HG02678 (cell line): ENCODE results near the gene EVC.

ENCODE experiments used
- ATAC-seq: cut with Tn5 transposase; IDR thresholded peaks from one replicate; pipeline ENCODE4 v1.9.1; 2021; ENCODE audit warnings: mild to moderate bottlenecking, moderate library complexity; ENCODE audit not compliant: unreplicated experiment

The EVC gene

DNA sequence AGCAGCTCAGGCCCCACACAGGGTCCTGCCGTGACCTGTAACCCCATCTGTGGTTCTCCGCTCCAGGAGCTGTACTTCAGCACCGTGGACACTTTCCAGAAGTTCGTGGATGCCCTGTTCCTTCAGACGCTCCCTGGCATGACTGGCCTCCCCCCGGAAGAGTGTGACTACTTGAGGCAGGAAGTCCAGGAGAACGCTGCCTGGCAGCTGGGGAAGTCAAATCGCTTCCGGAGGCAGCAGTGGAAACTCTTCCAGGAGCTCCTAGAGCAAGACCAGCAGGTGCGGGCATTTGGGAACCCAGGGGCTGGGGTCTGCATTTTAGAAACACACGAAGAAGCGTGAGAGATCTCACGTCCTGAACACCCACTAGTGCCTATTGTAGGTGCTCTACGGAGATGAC, 72.5 kb downstream of the EVC start:
- no peak for ATAC-seq

DNA sequence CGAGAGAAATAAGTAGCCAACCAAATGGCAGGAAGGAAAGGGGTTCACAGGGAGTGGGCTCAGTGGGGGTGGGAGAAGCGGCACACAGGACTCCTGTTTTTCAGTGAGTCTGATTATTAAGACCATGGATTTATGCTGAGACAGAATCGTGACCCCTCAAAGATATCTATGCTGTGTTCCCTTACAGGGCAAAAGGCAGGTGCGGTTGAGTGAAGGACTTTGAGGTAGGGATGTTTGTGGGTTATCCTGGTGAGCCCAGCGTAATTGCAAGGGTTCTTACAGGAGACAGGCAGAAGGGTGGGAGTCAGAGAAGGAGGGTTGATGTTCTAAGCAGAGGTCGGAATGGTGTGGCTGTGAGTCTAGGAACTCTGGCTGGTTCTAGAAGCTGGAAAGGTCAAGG, 73.0 kb downstream of the EVC start:
- no peak for ATAC-seq

DNA sequence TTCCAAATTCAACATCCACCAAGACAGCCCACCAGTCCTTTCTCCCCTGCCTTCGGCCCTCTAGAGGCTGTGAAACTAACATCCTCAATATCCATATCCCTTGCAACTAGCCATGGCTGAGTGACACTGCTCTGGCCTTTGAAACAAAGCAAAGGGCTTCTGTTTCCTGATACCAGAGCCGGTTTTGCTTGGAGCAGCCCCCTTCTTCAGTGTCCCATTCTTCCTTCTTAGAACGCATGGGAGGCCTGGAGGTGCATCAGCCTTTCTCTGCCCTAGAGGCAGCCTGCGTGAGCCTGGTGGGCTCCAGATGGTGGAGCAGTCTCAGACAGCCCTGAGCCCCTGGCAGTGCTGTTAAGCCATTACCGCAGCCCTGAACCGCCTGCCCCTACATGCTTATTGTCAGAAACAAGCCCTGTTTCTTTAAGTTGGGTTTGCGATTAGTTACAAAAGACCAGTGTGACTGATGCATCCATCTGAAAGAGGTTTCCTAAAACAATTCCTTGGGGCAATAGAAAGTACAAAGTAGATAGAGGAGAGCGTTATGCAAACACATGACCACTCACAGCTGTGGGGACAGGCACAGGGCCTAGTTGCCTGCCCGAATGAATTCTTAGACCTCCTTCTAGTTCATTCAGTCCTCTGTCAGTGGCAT, 74.1 kb downstream of the EVC start:
- no peak for ATAC-seq

DNA sequence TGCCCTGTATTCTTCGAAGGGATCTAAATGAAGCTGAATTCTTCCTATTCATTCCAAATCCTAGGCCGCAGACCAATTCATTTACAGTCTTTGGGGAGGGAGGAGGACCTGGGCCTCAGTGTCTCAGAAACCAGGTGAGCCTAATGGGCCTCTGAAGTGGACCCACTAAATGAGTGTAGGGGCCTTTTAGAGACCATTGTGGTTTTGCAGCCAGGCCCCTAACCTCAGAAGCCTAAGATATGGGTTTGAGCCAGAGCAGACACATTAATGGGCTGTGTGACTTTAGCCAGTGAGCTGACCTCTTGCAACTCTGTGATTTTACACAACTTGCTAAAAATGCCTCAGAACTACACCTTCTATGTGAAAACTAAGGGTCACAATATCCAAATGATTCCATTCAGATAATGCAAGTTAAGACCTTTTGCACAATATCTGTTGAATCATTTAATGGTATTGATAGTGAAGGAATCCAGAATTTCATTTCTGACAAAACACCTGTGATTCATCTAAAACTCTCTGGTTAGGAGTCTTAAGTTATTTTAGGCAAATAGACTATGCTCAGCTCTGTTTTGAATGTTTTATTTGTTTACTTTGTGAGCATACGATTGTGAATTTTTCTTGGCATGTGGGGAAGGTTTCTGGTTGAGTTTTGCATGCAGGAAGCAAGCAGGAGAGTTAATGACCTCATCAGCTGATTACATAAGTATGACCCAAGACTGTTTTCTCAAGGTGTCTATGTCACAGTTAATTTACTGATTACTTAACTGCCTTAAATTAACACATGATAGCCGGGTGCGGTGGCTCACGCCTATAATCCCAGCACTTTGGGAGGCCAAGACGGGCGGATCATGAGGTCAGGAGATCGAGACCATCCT, 75.0 kb downstream of the EVC start:
- ATAC-seq, result no peak

DNA sequence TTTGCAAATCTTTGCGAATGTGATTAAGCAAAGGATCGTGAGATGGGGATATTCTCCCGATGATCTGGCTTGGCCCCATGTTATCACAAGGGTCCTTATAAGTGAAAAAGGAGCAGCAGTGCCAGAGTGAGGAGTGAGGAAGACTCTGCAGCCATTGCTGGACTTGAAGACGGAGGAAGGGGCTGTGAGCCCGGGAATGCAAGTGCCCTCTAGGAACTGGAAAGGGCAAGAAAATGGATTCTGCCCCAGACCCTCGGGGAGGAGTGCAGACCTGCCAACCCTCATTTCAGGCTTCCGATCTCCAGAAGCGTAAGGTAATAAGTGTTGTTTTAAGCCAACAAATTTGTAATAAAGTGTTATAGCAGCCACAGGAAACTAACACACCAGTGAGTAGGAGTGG, 76.3 kb downstream of the EVC start:
- no peak for ATAC-seq

DNA sequence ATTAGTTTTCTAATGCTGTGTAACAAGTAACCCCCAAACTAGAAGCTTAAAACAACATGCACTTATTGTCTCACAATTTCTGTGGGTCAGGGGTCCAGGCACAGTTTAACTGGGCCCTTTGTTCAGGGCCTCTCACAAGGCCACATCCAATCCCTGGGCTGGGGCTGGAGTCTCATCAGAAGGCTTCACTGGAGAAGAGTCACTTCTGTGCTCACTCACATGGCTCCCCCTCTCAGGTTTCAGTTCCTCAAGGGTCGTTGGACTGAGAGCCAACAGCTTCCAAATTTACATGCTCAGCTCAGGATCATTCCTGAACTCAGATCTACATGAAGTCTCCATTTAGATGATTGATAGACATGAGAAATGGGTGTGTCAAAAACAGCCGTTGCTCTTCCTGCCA, 77.1 kb downstream of the EVC start:
- ATAC-seq, result no peak

DNA sequence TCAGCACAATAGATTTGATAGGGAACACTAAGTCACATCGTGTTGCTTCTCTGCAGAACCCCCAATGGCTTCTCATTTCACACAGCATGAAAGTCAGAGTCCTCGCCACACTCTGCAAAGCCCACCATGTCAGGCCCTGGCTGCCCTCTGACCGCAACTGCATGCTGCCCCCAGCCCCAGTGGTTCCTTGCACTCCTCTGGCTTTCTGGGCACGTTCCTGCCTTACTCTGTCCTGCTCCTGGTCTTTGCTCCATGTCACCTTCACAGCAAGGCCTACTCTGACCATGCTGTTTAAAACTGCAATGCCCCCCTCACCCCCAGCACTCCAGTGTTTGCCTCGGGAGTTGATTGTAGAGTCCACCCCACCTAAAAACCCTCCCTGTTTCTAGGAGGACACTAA, 78.1 kb downstream of the EVC start:
- ATAC-seq, result no peak

DNA sequence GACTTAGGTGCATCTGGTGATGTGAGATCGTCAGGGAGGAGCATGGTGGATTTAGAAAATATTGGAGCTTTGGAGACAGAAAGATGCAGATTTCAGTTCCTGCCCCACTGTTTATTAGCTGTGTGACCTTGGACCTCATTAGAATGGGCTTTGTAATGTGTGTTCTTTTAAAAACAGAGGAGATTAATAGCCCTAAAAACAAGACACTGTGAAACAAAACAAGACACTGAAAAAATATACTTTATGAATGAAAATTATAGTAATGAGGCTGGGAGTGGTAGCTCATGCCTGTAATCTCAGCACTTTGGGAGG, 79.5 kb downstream of the EVC start:
- ATAC-seq, result no peak

DNA sequence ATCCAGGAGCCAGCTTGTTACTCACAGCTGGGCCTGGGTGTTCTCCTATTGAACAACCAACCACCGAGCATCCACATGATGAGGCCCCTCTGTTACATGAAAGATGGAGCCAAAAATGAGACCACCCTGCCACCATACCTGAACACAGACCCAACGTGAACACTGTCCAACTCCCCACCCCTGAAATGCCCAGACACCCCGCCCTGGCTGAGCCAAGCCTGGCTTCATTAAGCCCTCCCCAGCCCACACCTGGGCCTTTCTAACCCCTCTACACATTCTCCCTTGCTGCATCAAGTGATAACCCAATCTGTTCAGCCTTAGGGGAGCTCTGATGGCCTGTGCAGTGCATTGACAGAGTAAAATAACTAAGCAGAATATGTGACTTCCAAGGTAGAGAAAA, 80.7 kb downstream of the EVC start:
- ATAC-seq, result no peak

DNA sequence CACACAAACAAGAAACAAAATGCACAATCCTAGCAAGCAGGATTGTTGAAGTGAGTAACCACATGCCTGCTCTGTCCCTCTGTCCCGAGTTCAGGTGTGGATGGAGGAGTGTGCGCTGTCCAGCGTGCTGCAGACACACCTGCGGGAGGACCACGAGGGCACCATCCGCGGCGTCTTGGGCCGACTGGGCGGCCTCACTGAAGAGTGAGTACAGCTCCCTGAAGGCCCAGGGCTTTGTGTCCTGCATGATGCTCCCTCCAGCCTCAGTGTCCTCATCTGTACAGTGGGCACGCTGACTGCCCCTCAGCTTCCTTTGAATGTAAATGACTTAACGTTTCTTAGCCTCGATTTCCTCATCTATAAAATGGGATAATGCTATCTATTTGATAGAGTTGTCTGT, 82.5 kb downstream of the EVC start:
- no peak for ATAC-seq

DNA sequence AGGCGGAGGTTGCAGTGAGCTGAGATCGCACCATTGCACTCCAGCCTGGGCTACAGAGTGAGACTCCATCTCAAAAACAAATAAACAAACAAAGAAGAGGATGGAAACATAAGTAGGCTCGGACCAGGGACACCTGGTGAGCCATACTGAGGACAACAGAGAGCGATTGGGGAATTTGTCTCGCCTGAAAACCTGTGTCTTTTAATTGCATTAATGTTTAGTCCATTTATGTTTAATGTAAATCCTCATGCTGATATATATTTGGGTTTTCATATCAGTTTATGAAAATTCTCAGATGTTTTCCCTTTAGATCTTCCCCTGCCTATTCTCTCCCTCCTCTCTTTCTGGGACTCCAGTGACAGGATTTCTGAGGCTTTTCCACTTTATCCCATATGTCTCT, 84.6 kb downstream of the EVC start:
- ATAC-seq, result no peak

DNA sequence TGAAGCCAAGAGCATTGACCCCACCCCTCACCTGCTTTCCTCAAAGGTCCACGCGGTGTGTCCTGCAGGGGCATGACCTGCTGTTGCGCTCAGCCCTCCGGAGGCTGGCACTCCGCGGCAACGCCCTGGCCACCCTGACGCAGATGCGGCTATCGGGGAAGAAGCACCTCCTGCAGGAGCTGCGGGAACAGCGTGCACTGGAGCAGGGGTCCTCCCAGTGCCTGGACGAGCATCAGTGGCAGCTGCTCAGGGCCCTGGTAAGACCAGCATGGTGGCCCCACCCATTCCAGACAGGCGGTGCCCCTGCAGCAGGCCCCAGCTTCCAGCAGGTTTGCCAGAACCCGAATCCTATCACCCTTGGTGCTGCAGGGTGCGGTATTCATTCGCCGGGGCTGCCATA, 86.0 kb downstream of the EVC start:
- no peak for ATAC-seq

DNA sequence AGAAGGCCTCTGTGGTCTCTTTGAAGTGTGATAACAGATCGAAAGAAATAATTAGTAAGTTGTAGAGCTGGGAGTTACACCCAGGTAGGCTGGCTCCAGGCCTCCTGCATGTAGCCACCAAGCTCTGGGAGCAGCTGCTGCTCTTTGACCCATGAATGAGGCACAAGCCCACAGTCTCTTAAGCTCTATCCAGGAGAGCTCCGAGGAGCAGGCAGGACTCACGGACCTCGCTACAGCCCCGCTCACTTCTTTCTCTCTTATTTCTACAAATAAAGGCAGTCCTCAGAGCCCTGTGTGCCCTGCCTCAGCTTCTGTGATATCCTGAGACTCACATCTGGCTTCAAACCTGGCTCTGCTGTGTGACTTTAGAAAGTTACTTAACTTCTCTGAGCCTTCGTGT, 86.9 kb downstream of the EVC start:
- ATAC-seq, result no peak

DNA sequence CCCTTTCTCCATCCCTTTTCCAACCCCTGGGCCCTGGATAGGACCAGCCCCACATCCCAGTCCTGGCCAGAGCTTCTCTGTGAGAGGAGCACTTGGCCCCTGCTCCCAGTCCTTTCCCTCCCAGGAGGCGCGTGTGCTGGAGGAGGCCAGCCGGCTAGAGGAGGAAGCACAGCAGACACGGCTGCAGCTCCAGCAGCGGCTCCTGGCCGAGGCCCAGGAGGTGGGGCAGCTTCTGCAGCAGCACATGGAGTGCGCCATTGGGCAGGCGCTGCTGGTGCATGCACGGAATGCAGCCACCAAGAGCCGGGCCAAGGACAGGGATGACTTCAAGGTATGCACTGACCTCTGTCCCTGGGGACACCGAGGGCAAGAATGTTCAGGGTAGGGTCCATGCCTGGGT, 87.5 kb downstream of the EVC start:
- ATAC-seq, result no peak

DNA sequence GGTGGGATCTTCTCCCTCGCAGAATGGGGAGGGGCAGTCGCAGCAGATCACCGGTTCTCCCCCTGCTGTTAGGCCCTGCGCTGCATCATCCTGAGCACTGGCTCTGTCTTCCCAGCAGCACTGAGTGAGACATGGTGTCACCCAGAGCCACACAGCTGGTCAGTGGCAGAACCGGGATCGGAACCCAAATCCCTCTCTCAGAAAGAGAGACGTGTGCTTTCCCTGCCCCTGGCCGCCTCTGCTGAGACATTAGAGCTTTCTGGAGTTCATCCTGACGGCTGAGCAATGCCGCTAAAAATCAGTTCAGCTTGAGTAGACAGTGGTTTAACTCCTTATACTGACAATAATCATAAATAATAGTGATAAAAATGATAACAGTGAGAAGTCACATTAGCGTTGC, 87.9 kb downstream of the EVC start:
- ATAC-seq, result no peak

DNA sequence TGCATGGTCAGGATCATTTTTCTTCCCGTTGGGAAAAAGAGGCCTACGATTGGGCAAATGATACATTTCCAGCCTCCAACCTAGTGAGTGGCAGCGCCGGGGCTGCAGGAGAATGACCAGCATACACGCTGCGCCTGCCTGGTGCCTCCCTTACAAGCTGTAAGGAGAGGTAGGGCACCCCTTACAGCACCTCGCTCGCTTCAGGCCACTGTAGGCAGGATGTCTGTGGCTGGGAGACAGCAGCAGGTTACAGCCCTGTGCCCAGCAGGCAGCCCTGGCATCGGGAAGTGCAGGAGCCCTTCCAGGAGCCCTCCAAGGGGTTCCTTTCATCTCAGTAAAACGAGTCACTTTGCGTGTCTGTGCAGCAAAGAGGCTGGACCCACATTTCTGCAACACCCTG, 88.4 kb downstream of the EVC start:
- no peak for ATAC-seq

DNA sequence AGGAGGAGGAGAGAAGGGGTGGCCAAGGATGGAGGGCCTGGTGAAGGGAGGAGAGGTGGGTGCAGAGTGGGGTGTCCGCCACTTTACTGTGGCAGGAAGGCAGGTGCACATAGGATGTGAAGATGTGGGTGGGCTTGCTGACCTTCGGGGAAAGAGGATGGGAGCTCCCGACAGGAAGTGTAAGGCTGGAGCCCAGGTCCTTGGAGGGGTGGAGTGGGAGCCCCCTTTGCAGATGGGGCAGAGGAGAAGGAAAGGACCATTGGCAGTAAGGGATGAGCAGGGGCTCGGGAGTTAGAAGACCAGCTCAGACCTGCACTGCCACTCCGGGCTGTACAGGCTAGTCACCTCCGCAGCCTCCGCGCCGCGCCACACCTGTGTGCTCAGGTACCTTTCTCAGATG, 89.5 kb downstream of the EVC start:
- ATAC-seq, result no peak

DNA sequence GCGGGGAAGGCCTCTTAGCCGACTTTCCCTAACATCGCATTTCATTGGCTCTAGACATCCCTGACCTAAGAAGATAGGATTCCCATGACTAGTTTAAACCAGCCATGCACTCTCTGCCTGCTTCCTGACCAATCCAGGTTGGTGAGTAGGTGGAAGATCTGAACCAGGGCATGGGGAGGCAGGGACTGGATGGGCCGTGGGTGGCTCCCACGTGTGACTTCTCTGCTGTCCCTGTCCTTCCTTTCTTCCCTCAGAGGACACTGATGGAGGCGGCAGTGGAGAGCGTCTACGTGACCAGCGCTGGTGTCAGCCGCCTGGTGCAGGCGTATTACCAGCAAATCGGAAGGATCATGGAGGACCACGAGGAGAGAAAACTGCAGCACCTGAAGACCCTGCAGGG, 90.7 kb downstream of the EVC start:
- no peak for ATAC-seq

DNA sequence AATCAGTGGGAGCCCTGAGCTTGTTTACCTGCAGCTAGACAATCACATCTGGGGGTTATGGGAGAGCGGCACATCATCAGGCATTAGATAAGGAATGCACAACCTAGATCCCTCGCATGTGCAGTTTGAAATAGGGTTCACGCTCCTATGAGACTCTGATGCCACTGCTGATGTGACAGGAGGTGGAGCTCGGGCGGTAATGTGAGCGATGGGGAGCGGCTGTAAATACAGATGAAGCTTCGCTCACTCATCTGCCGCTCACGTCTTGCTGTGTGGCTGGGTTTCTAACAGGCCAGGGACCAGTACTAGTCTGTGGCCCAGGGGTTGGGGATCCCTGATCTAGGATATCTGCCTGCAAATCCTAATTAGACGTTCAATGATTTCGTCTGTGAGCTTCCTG, 91.6 kb downstream of the EVC start:
- no peak for ATAC-seq

DNA sequence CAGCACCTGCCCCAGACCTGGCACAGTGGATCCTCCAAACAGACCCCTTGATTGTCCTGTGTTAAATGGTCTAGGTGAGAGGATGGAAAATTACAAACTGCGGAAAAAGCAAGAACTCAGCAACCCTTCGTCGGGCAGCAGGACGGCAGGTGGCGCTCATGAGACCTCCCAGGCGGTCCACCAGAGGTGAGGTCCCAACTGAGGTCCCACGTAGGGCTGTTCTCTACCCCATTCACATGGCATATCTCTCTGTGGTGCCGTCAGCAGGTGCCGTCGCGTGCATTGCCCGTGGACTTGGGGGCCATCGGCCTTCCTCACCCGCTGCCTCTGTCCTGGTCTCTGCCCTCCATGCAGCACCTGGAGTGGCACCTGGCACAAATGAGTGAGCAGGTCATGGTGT, 93.7 kb downstream of the EVC start:
- no peak for ATAC-seq

DNA sequence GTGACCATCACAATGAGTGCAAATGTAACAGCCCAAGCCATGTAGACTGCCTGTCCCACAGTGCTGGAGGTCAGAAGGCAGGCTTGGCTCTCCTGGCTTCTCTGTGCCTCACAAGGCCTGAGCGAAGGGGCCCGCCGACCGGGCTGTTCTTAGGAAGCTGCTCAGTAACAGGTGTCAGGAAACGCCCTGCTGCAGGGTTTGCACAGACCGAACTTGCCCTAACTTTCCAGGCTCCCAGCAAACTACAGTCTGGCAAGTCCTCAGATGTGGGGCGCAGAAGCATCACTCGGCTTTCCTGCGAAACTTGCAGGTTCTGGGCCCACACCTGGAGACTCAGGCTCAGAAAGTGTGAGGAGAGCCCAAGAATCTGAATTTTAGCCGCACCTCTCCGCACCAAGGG, 94.3 kb downstream of the EVC start:
- ATAC-seq, result no peak

DNA sequence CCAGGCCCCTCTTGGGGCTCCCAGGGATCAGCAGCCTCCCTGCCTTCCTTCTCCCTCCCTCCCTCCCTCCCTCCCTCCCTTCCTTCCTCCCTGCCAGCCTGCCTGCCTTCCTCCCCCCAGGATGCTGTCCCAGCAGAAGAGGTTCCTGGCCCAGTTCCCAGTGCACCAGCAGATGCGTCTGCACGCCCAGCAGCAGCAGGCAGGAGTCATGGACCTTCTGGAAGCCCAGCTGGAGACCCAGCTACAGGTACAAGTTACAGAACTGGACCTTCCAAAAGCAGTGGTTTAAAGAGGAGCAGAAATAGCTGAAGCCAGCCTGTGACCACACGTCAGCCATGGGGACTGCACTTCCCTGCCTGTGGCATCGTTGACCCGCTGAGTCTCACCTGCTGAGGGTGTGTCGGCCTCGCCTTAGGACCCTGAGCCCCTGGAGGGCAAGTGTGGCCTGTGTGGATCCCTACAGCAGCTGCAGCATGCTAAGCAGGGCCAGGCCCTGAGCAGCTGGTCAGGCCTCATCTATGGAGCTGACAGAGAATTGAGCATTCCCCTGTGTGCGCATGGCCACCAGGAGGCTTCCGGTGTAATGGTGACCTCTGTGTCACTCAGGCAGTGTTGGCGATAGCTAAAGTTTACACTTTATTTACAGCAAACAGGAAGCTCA, 97.2 kb downstream of the EVC start:
- ATAC-seq, result no peak
